HEK293 (cell line): ENCODE measurements around the gene UGT1A10.

Experiments
- WT1 ChIP-seq: fragments of 450-650 bp; formaldehyde crosslinking; IDR thresholded peaks from 2 replicates; pipeline ENCODE4 v1.5.1; 2016; ENCODE audit warnings: missing biosample characterization, missing genetic modification characterization
- ZFP37 ChIP-seq: fragments of 450-650 bp; formaldehyde crosslinking; IDR thresholded peaks from 2 replicates; pipeline ENCODE4 v1.5.1; 2016; ENCODE audit warnings: missing biosample characterization, missing genetic modification characterization
- ZNF274 ChIP-seq, 2 experiments: fragments of 200-500 bp in 1 of 2; fragments of 450-650 bp in 1 of 2; sonication (Bioruptor generic) in 1 of 2; formaldehyde crosslinking in 1 of 2; IDR thresholded peaks; 2 replicates each; pipeline versions ENCODE4 v1.5.1 to v1.6.1; 2014 to 2016; ENCODE audit warnings: borderline replicate concordance in 1 of 2, inconsistent platforms in 1 of 2, low read length in 1 of 2, missing biosample characterization in 1 of 2, missing genetic modification characterization in 1 of 2
- ZNF350 ChIP-seq: fragments of 450-650 bp; formaldehyde crosslinking; IDR thresholded peaks from 2 replicates; pipeline ENCODE4 v1.5.0; 2017; ENCODE audit warnings: missing biosample characterization, mild to moderate bottlenecking, missing genetic modification characterization
- TF ChIP-seq, protein P1 (sequence below): fragments of 450-650 bp; formaldehyde crosslinking; IDR thresholded peaks from 2 replicates; pipeline ENCODE4 v1.5.1; 2016; ENCODE audit warnings: missing biosample characterization, missing genetic modification characterization
- TF ChIP-seq, protein P2 (sequence below): sonication (generic); formaldehyde crosslinking; IDR thresholded peaks from 2 replicates; pipeline ENCODE4 v1.8.1; 2022; ENCODE audit warnings: mild to moderate bottlenecking, moderate library complexity, missing genetic modification reagents
- TF ChIP-seq, protein P3 (sequence below): fragments of 450-650 bp; formaldehyde crosslinking; IDR thresholded peaks from 2 replicates; pipeline ENCODE4 v1.5.1; 2016; ENCODE audit warnings: missing biosample characterization, missing genetic modification characterization
- TF ChIP-seq, protein P4 (sequence below): fragments of 450-650 bp; formaldehyde crosslinking; optimal IDR thresholded peaks from 2 replicates; pipeline ENCODE3; 2016; ENCODE audit warnings: missing biosample characterization, mild to moderate bottlenecking, missing genetic modification characterization
- TF ChIP-seq, protein P5 (sequence below): fragments of 450-650 bp; formaldehyde crosslinking; IDR thresholded peaks from 2 replicates; pipeline ENCODE4 v1.5.1; 2016; ENCODE audit warnings: missing biosample characterization, missing genetic modification characterization
- TF ChIP-seq, protein P6 (sequence below): fragments of 450-650 bp; formaldehyde crosslinking; IDR thresholded peaks from 2 replicates; pipeline ENCODE4 v1.5.1; 2016; ENCODE audit warnings: missing biosample characterization, missing genetic modification characterization

DNA sequence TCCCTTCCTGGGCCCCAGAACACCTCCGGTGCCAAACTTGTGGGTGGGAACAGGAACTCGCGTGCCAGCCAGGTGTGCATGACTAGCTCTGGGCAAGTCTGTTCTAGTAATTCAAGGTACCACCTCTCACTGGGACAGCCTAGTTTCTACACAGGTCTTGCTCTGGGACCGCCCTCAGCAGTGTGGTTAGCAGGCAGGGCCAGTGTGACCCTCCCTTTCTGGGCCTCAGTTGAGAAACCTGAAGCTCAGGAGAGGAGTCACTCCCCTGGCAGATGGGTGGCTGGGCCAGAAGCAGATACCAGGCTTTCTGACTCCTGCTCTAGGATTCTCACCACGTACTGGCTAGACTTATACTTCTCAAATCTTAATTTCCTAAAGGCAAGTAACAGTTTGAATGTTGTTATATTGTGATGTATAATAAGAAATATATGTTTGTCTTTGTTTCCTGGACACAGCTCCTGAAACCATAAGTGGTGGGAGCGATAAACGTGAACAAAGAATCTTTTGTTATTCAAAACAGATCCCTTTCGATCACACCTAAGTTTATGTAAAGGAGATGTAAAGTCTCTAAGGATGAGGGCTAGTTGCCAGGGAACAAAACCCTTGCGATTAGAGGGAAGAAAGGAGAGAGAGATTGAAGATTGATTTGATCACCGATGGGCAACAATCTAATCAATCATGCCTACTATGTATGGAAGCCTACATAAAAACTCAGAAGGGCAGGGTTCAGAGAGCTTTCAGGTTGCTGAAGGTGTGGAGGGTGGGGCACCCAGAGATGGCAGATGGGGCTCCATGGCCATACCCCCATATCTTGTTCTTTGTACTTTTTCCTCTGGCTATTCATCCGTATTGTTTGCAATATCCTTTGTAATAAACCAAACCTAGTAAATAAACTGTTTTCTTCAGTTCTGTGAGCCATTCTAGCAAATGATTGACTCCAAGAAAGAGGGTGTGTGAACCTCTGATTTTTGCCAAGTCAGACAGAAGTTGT lies 55.5 kb downstream of the UGT1A10 start:
- TF ChIP-seq, protein P1, sequence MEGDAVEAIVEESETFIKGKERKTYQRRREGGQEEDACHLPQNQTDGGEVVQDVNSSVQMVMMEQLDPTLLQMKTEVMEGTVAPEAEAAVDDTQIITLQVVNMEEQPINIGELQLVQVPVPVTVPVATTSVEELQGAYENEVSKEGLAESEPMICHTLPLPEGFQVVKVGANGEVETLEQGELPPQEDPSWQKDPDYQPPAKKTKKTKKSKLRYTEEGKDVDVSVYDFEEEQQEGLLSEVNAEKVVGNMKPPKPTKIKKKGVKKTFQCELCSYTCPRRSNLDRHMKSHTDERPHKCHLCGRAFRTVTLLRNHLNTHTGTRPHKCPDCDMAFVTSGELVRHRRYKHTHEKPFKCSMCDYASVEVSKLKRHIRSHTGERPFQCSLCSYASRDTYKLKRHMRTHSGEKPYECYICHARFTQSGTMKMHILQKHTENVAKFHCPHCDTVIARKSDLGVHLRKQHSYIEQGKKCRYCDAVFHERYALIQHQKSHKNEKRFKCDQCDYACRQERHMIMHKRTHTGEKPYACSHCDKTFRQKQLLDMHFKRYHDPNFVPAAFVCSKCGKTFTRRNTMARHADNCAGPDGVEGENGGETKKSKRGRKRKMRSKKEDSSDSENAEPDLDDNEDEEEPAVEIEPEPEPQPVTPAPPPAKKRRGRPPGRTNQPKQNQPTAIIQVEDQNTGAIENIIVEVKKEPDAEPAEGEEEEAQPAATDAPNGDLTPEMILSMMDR (tag by site-specific recombination) = no peak
- TF ChIP-seq, protein P2, sequence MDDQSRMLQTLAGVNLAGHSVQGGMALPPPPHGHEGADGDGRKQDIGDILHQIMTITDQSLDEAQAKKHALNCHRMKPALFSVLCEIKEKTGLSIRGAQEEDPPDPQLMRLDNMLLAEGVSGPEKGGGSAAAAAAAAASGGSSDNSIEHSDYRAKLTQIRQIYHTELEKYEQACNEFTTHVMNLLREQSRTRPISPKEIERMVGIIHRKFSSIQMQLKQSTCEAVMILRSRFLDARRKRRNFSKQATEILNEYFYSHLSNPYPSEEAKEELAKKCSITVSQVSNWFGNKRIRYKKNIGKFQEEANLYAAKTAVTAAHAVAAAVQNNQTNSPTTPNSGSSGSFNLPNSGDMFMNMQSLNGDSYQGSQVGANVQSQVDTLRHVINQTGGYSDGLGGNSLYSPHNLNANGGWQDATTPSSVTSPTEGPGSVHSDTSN (CRISPR knock-in tag) = no peak
- no peak for TF ChIP-seq ZNF350
- TF ChIP-seq, protein P3, sequence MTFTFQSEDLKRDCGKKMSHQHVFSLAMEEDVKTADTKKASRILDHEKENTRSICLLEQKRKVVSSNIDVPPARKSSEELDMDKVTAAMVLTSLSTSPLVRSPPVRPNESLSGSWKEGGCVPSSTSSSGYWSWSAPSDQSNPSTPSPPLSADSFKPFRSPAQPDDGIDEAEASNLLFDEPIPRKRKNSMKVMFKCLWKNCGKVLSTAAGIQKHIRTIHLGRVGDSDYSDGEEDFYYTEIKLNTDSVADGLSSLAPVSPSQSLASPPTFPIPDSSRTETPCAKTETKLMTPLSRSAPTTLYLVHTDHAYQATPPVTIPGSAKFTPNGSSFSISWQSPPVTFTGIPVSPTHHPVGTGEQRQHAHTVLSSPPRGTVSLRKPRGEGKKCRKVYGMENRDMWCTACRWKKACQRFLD (tag by site-specific recombination) = no peak
- TF ChIP-seq, protein P4, sequence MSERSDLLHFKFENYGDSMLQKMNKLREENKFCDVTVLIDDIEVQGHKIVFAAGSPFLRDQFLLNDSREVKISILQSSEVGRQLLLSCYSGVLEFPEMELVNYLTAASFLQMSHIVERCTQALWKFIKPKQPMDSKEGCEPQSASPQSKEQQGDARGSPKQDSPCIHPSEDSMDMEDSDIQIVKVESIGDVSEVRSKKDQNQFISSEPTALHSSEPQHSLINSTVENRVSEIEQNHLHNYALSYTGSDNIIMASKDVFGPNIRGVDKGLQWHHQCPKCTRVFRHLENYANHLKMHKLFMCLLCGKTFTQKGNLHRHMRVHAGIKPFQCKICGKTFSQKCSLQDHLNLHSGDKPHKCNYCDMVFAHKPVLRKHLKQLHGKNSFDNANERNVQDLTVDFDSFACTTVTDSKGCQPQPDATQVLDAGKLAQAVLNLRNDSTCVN (tag by site-specific recombination) = no peak
- TF ChIP-seq, protein P5, sequence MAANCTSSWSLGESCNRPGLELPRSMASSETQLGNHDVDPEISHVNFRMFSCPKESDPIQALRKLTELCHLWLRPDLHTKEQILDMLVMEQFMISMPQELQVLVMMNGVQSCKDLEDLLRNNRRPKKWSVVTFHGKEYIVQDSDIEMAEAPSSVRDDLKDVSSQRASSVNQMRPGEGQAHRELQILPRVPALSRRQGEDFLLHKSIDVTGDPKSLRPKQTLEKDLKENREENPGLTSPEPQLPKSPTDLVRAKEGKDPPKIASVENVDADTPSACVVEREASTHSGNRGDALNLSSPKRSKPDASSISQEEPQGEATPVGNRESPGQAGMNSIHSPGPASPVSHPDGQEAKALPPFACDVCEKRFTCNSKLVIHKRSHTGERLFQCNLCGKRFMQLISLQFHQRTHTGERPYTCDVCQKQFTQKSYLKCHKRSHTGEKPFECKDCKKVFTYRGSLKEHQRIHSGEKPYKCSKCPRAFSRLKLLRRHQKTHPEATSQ = no peak
- TF ChIP-seq ZFP37 (tag by site-specific recombination) = no peak
- TF ChIP-seq, protein P6, sequence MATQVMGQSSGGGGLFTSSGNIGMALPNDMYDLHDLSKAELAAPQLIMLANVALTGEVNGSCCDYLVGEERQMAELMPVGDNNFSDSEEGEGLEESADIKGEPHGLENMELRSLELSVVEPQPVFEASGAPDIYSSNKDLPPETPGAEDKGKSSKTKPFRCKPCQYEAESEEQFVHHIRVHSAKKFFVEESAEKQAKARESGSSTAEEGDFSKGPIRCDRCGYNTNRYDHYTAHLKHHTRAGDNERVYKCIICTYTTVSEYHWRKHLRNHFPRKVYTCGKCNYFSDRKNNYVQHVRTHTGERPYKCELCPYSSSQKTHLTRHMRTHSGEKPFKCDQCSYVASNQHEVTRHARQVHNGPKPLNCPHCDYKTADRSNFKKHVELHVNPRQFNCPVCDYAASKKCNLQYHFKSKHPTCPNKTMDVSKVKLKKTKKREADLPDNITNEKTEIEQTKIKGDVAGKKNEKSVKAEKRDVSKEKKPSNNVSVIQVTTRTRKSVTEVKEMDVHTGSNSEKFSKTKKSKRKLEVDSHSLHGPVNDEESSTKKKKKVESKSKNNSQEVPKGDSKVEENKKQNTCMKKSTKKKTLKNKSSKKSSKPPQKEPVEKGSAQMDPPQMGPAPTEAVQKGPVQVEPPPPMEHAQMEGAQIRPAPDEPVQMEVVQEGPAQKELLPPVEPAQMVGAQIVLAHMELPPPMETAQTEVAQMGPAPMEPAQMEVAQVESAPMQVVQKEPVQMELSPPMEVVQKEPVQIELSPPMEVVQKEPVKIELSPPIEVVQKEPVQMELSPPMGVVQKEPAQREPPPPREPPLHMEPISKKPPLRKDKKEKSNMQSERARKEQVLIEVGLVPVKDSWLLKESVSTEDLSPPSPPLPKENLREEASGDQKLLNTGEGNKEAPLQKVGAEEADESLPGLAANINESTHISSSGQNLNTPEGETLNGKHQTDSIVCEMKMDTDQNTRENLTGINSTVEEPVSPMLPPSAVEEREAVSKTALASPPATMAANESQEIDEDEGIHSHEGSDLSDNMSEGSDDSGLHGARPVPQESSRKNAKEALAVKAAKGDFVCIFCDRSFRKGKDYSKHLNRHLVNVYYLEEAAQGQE (tag by site-specific recombination) = no peak
- no peak for TF ChIP-seq ZNF274 (IDR thresholded peaks at IDR 0.05; ENCODE audit: low read length)
- TF ChIP-seq ZNF274 (tag by site-specific recombination; IDR thresholded peaks at IDR 0.05; ENCODE audit: borderline replicate concordance) = no peak
- no peak for TF ChIP-seq WT1 (tag by site-specific recombination)
